Activated CD4-positive, alpha-beta T cell treated with anti-CD3 and anti-CD28 coated beads, Interleukin-2, amount 10 ng/mL, durations not matched to agents 7 days and 5 days (primary cell): Measurements from ENCODE around the gene ANAPC15. TPM values are rescaled to one million over a fixed set of nuclear protein-coding genes. Genes with fewer than 3 reads are reported as not detected.

Experiments used
- CTCF ChIA-PET: fragments of 350-600 bp; sonication (Branson Sonifier 250); formaldehyde crosslinking; loops from one replicate; lab custom pipeline; 2021; ENCODE audit warnings: antibody characterized with exemption; lab: Charles Lee
- POLR2A ChIA-PET: fragments of 350-600 bp; sonication (Branson Sonifier 250); formaldehyde crosslinking; loops from one replicate; lab custom pipeline; 2021; ENCODE audit warnings: antibody characterized with exemption; lab: Charles Lee
- DNase-seq: peaks from one replicate; pipeline ENCODE4 v3.0.0-alpha.2; 2020
- H3K27ac Mint-ChIP-seq: one replicate; pipeline ENCODE4 v1.8.0; 2021; ENCODE audit warnings: mild to moderate bottlenecking, moderate library complexity, mixed read lengths
- H3K27me3 Mint-ChIP-seq: one replicate; pipeline ENCODE4 v1.8.0; 2021; ENCODE audit warnings: mixed read lengths
- H3K36me3 Mint-ChIP-seq: one replicate; pipeline ENCODE4 v1.8.0; 2021; ENCODE audit warnings: low read depth, mixed read lengths
- H3K4me1 Mint-ChIP-seq: one replicate; pipeline ENCODE4 v1.8.0; 2021; ENCODE audit warnings: mixed read lengths
- H3K4me3 Mint-ChIP-seq: one replicate; pipeline ENCODE4 v1.8.0; 2021; ENCODE audit warnings: mild to moderate bottlenecking, moderate library complexity, mixed read lengths
- H3K9me3 Mint-ChIP-seq: one replicate; pipeline ENCODE4 v1.8.0; 2021; ENCODE audit warnings: mixed read lengths
- total RNA-seq, 2 experiments: library from RNA; stranded (reverse); gene quantifications; one replicate each; pipeline ENCODE4 v1.2.3, GENCODE V29; 2021

ANAPC15 gene
- total RNA-seq, 2 experiments from 2014 or later: 74.5 to 79.6 TPM

DNA sequence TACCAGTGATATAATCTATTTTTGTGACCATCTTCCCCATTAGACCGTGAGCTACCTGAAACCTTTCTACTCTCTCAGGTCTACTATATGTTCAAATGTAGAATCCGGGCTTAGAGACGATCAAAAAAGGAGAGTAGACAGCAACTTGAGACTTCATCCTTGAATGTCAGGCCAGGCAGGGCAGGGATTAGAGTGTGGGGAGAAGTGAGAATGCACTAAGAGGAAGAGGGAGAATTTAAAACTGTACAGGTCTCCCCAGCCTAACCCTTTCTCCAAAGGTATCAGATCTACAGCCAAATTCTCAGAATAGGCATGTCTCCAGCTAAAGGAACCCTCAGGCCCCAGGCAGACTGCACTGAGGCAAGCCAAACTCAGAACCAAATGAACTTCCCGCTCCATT is 10.3 kb downstream of the ANAPC15 start:
- H3K4me1 Mint-ChIP-seq: peaks cover 41% of the 10 kb centered on the region
- H3K36me3 Mint-ChIP-seq: peaks cover 48% of the 10 kb centered on the region
- H3K27ac Mint-ChIP-seq: peak overlapping the region; percentile 90
- POLR2A ChIA-PET: no interaction called here
- no peaks in the 10 kb centered on the region for H3K27me3 Mint-ChIP-seq
- no peaks in the 10 kb centered on the region for H3K9me3 Mint-ChIP-seq
- DNase-seq: no peak
- H3K4me3 Mint-ChIP-seq: peak overlapping the region; percentile 86
- CTCF ChIA-PET: interaction anchor here (0.8 to 2.6 kb wide), 6 partner anchors 9 to 47 kb away, joined by 3 to 17 read pairs (median 4); partner anchors contain the start of gene ANAPC15

DNA sequence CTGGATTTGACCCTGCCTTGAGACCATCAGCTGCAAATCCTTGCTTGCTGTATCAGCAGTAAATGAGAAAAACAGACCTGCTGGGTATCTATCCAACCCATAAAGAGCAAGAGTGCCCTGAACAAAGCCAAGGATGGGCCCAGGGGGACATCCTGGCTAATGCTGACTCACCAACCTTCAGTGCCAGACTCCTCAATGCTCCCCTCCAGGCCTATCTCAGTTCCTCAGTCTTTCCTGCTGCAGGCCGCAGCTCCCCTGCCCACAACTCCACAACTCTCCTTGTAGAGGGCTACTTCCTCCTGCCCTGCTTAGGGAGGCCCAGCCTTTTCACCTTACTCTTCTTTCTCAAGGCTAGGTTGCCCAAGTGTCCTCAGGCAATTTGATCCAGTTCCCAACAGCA is 12.0 kb downstream of the ANAPC15 start:
- POLR2A ChIA-PET: interaction anchor here (0.6 kb wide), 1 partner anchor 13 kb away, joined by 3 read pairs; no protein-coding TSS in a partner anchor
- H3K9me3 Mint-ChIP-seq: no peaks in the 10 kb centered on the region
- no peak overlapping the region for H3K4me3 Mint-ChIP-seq
- no peaks in the 10 kb centered on the region for H3K27me3 Mint-ChIP-seq
- H3K4me1 Mint-ChIP-seq: peaks cover 41% of the 10 kb centered on the region
- DNase-seq: no peak
- peak overlapping the region; percentile 71 for H3K27ac Mint-ChIP-seq
- CTCF ChIA-PET: interaction anchor here (0.8 to 2.6 kb wide), 11 partner anchors 9 to 76 kb away, joined by 3 to 17 read pairs (median 4); no protein-coding TSS in a partner anchor
- peaks cover 52% of the 10 kb centered on the region for H3K36me3 Mint-ChIP-seq

DNA sequence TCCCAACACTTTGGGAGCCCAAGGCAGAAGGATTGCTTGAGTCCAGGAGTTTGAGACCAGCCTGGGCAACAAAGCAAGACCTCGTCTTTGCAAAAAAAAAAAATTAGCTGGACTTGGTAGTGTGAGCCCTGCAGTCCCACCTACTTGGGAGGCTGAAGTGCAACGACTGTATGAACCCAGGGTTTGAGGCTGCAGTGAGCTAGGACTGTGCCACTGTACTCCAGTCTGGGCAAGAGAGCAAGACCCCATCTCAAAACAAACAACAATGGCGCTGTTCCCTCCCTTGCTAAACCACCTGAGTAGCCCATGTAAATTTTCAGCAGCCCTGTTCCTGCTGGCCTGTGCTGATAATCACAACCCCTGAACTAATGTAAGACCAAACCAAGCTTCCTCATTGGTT is 12.5 kb downstream of the ANAPC15 start:
- Mint-ChIP-seq H3K27me3 (no peaks in the 10 kb centered on the region), H3K36me3 (peaks cover 52% of the 10 kb centered on the region), H3K4me1 (peaks cover 41% of the 10 kb centered on the region), H3K4me3 (no peak overlapping the region), H3K9me3 (no peaks in the 10 kb centered on the region), H3K27ac (peak overlapping the region; percentile 71)
- CTCF ChIA-PET: interaction anchor here (0.8 to 1.6 kb wide), 6 partner anchors 9 to 75 kb away, joined by 3 to 7 read pairs (median 4); no protein-coding TSS in a partner anchor
- no peak for DNase-seq
- POLR2A ChIA-PET: no interaction called here

DNA sequence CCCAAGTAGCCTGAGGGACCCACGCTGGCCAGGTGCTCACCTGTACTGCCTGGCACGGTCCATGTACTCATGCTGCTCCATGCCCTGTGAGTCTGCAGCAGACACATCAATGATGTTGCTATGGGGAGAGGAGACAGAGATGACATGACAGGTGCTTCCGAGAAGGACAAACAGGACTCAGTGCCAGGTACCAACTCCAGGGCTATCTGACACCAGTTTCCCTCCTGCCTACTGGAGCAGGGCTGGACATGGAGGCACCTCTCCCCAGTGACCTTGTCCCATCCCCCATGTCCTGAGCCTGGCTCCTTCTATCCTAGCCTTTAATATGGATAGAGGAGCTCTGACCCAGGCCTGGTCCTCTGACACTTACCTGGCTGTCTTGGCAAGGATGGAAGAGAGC is 13.8 kb downstream of the ANAPC15 start:
- ChIA-PET POLR2A (no interaction called here), CTCF (interaction anchor here (0.6 to 1.5 kb wide), 4 partner anchors 12 to 693 kb away, joined by 3 to 7 read pairs (median 4); no protein-coding TSS in a partner anchor)
- DNase-seq: no peak
- H3K27ac Mint-ChIP-seq: no peak overlapping the region
- no peaks in the 10 kb centered on the region for H3K27me3 Mint-ChIP-seq
- peaks cover 33% of the 10 kb centered on the region for H3K4me1 Mint-ChIP-seq
- H3K4me3 Mint-ChIP-seq: no peak overlapping the region
- no peaks in the 10 kb centered on the region for H3K9me3 Mint-ChIP-seq
- peaks cover 48% of the 10 kb centered on the region for H3K36me3 Mint-ChIP-seq

DNA sequence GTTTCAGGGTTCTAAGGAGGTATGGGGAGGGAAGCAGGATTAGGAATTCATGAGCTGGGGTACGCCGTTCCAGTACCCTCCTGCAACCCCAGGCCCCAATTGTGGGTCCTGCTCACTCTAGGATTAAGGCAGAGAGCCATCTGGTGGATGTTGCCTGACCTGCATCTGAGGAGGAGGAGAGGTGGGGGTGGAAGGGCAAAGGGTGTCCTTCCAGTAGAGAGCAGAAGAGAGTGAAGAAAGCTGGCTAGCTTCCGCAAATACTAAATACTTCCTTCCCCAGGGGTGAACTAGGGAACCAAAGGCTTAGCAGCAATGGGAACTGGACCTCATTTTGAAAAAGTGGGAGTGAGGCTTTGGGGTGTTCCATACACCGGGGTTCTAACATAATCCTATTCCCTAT is 21.2 kb downstream of the ANAPC15 start:
- H3K4me3 Mint-ChIP-seq: no peak overlapping the region
- CTCF ChIA-PET: interaction anchor here (0.6 to 2.8 kb wide), 20 partner anchors 8 to 277 kb away, joined by 3 to 27 read pairs (median 4); partner anchors contain the start of genes ANAPC15 and LAMTOR1
- no peaks in the 10 kb centered on the region for H3K27me3 Mint-ChIP-seq
- peak; percentile 76 for DNase-seq
- peaks cover 13% of the 10 kb centered on the region for H3K36me3 Mint-ChIP-seq
- H3K4me1 Mint-ChIP-seq: peaks cover 16% of the 10 kb centered on the region
- H3K9me3 Mint-ChIP-seq: no peaks in the 10 kb centered on the region
- H3K27ac Mint-ChIP-seq: no peak overlapping the region
- POLR2A ChIA-PET: no interaction called here

DNA sequence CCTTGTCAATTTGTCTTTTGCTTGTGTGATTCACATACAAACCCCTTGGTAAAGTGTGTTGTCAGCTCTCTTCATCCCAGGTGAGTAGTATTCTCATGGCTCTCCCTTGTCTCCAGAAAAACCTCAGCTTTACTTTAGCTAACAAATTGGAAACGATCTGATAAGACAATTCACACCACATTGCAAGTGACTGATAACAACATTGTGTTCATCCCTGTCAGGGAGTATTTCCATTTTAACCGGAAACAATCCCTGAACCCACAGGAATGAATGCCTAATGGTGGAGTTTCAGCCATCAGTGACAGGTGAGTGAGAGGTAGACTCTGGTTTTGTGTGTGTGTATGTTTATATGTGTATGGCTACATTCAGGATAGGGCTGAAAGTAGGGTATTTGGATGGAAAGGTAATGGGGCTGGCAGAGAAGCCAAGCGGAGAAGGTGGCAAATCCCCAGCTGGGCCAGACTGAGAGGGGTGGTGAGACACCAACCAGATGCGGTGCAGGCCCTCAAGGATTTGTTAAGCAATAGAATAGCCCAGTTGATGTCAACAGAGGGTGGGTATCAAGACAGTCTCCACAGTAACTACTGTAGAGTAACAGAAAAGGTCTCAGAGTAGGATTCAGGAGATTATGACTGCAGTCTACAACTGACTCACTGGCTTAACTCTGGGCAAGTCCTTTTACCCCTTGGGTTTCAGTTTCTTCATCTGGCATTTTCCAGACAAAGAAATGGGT is 24.3 kb downstream of the ANAPC15 start:
- POLR2A ChIA-PET: no interaction called here
- CTCF ChIA-PET: interaction anchor here (1.4 to 1.6 kb wide), 2 partner anchors 13 kb away, joined by 3 to 7 read pairs; no protein-coding TSS in a partner anchor
- DNase-seq: no peak
- Mint-ChIP-seq H3K4me1 (peaks cover 20% of the 10 kb centered on the region), H3K27ac (no peak overlapping the region), H3K4me3 (no peak overlapping the region), H3K36me3 (peaks cover 13% of the 10 kb centered on the region), H3K9me3 (no peaks in the 10 kb centered on the region), H3K27me3 (no peaks in the 10 kb centered on the region)

DNA sequence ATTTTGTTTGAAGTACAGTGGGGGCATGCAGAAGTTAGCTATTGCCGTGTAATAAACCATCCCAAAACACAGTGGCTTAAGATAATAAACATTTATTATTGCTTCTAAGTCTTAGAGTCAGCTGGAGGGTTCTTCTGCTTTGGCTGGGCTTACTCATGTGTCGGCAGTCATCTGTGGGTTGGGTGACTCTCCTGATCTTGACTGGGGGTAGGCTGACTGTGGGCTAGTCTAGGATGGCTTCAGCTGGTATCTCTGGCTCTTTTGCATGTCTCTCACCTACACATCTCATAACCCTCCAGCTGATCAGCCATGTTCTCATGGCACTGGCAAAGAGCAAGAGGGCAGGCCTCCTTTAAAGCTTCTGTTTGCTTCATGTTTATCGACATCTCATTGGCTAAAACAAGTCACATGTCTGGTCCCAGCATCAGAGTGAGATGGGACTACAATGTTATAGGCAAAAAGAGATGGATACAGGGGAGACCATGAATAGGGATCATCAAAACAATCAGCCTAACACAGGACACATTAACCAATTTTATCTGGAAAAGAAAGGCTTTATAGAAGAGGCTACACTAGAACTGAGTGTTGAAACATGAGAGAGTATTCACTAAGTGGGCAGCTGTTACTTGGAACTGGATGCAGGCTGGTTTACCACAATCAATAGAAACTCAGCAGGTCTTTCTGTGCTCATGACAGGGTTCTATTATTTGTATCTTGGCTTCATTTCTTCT is 26.7 kb downstream of the ANAPC15 start:
- POLR2A ChIA-PET: no interaction called here
- H3K27ac Mint-ChIP-seq: no peak overlapping the region
- no peaks in the 10 kb centered on the region for H3K9me3 Mint-ChIP-seq
- CTCF ChIA-PET: interaction anchor here (0.8 to 3.4 kb wide), 7 partner anchors 9 to 61 kb away, joined by 3 to 31 read pairs (median 4); no protein-coding TSS in a partner anchor
- peaks cover 11% of the 10 kb centered on the region for H3K36me3 Mint-ChIP-seq
- no peaks in the 10 kb centered on the region for H3K27me3 Mint-ChIP-seq
- DNase-seq: no peak
- no peak overlapping the region for H3K4me3 Mint-ChIP-seq
- H3K4me1 Mint-ChIP-seq: peaks cover 24% of the 10 kb centered on the region

DNA sequence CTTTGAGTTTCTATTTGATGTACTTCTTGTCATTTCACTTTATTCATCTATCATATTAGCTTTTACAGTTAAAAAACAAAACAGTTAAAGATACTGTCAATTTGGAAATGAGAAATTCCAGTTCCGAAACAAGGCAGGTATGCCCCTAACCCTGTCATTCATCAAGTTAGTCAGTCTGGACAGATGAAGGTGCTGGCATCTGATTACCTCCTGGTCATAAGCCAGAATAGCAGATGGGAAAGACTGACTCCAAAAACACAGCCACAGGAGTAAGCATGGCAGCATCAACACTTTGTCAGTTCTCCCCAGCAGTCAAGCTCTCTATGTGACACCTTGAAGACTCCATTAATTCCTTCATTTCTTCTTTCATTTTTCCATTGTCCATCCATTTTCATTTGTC is 27.5 kb downstream of the ANAPC15 start:
- H3K9me3 Mint-ChIP-seq: no peaks in the 10 kb centered on the region
- ChIA-PET CTCF (interaction anchor here (0.6 to 3.4 kb wide), 6 partner anchors 8 to 60 kb away, joined by 3 to 31 read pairs (median 3); no protein-coding TSS in a partner anchor), POLR2A (no interaction called here)
- no peaks in the 10 kb centered on the region for H3K27me3 Mint-ChIP-seq
- peaks cover 27% of the 10 kb centered on the region for H3K4me1 Mint-ChIP-seq
- H3K27ac Mint-ChIP-seq: no peak overlapping the region
- DNase-seq: no peak
- H3K4me3 Mint-ChIP-seq: no peak overlapping the region
- H3K36me3 Mint-ChIP-seq: peaks cover 11% of the 10 kb centered on the region

DNA sequence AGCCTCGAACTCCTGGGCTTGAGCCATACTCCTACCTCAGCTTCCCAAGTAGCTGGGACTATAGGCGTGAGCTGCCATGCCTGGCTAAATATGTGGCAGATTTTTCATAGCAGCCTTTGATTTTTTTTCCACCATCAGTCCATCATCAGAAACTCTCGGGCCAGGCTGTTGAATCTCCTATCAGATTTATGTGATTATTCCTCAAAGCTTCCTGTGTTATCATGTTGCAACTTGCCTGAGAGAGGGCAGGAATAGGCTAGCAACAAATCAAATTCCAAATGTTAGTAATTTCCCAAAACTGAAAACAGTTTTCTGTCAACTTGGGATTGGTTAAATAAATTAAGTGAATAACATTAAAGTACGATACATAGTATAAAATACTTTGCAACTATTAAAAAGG is 28.4 kb downstream of the ANAPC15 start:
- POLR2A ChIA-PET: no interaction called here
- CTCF ChIA-PET: interaction anchor here (1.2 to 3.4 kb wide), 3 partner anchors 12 to 58 kb away, joined by 3 to 31 read pairs (median 4); no protein-coding TSS in a partner anchor

DNA sequence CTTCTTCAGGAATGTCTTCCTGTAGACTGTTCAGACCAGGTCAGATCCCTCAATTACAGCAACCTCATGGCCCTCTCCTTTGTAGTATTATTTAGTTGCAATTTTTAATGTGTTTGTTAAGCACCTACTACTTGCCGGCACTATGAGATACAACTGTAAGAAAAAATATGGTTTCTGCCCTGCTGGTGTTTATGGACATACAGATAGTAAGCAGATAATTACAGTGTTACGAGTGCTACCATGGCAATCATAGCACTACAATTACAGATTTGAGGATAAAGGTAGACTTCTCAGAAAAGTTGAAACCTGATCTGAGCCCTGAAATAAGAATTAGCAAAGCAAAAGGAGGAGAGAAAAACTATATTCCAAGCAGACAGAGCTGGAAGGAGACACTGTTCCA is 29.1 kb downstream of the ANAPC15 start:
- Mint-ChIP-seq H3K36me3 (peaks cover 12% of the 10 kb centered on the region), H3K27ac (no peak overlapping the region), H3K9me3 (no peaks in the 10 kb centered on the region), H3K4me1 (peaks cover 37% of the 10 kb centered on the region), H3K27me3 (no peaks in the 10 kb centered on the region), H3K4me3 (no peak overlapping the region)
- ChIA-PET CTCF (interaction anchor here (1.2 to 1.4 kb wide), 2 partner anchors 18 to 58 kb away, joined by 3 to 4 read pairs; no protein-coding TSS in a partner anchor), POLR2A (no interaction called here)
- DNase-seq: no peak

More for the DNA sequence above, 28.4 kb downstream of the ANAPC15 start:
- H3K27me3 Mint-ChIP-seq: no peaks in the 10 kb centered on the region
- no peak overlapping the region for H3K4me3 Mint-ChIP-seq
- H3K9me3 Mint-ChIP-seq: no peaks in the 10 kb centered on the region
- peaks cover 12% of the 10 kb centered on the region for H3K36me3 Mint-ChIP-seq
- DNase-seq: no peak
- H3K27ac Mint-ChIP-seq: no peak overlapping the region
- peaks cover 31% of the 10 kb centered on the region for H3K4me1 Mint-ChIP-seq

DNA sequence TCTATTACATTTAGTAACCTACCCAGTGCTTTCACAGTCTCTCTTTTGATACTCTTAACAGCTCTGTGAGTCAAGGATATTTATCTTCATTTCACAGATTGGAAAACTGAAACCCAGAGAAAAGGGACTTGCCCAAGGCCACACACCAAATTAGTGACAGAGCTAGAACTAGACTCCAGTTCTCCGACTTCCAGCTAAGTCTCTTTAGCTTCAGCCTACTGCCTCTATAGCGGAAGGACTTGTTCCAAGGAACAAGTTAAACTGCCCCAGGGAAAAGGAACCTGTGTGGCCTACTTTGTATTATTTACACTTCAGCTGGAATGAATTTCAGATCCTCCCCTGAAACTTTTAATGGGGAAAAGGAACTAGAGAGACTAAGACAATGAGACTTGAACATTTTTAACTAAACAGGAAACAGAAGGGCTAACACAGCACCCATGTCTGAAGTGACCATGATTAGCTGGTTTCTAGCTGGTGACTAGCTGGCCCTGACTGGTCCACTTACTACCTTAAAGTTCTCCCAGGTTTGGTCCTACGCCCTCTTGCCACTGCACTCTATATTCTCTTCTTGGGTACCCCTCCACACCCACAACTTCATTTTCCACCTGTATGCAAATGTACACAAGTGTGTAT is 30.6 kb downstream of the ANAPC15 start:
- peaks cover 49% of the 10 kb centered on the region for H3K4me1 Mint-ChIP-seq
- no peaks in the 10 kb centered on the region for H3K27me3 Mint-ChIP-seq
- no peaks in the 10 kb centered on the region for H3K9me3 Mint-ChIP-seq
- H3K27ac Mint-ChIP-seq: peak overlapping the region; percentile 96
- ChIA-PET CTCF (interaction anchor here (0.7 to 2.1 kb wide), 7 partner anchors 9 to 56 kb away, joined by 3 to 11 read pairs (median 4); partner anchors contain the start of gene ANAPC15), POLR2A (interaction anchor here (0.6 kb wide), 1 partner anchor 119 kb away, joined by 5 read pairs; no protein-coding TSS in a partner anchor)
- peak overlapping the region; percentile 90 for H3K4me3 Mint-ChIP-seq
- peaks cover 6% of the 10 kb centered on the region for H3K36me3 Mint-ChIP-seq
- no peak for DNase-seq

DNA sequence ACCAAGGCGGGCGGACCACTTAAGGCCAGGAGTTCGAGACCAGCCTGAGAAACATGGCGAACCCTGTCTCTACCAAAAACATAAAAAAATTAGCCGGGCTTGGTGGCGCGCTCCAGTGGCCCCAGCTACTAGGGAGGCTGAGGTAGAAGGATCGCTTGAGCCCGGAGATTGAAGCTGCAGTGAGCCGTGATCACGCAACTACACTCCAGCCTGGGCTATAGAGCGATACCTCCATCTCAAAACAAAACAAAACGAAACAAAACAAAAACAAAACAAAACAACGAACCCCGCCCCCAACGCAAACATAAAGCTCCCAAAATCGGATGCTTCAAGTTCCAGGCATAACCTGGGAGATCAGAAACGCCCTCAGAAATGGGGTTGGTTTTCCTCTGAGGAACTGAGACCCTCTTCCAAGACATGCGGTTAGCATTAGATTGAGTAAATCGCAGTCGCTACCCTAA is 31.3 kb downstream of the ANAPC15 start:
- H3K36me3 Mint-ChIP-seq: peaks cover 8% of the 10 kb centered on the region
- ChIA-PET POLR2A (no interaction called here), CTCF (interaction anchor here (0.7 to 2.1 kb wide), 4 partner anchors 10 to 31 kb away, joined by 3 to 11 read pairs (median 4); partner anchors contain the start of gene ANAPC15)
- DNase-seq: no peak
- peak overlapping the region; percentile 90 for H3K4me3 Mint-ChIP-seq
- peaks cover 53% of the 10 kb centered on the region for H3K4me1 Mint-ChIP-seq
- H3K9me3 Mint-ChIP-seq: no peaks in the 10 kb centered on the region
- no peaks in the 10 kb centered on the region for H3K27me3 Mint-ChIP-seq
- H3K27ac Mint-ChIP-seq: peak overlapping the region; percentile 96
